IPS-NIHi7 (cell line): Measurements from ENCODE around the gene CD9.
A peak's percentile ranks its signal among the peaks of the same experiment; 100 is the strongest.
"Not testable (repeated sequence)": the region's sequence is repeated elsewhere in the genome, so short reads cannot be mapped to it uniquely, and the experiment has no call there.

Experiments used
- DNase-seq: peaks from one replicate; pipeline ENCODE4 v3.0.0; 2012; ENCODE audit warnings: mixed read lengths; ENCODE audit errors: extremely low spot score

CD9 gene

GRCh38 chr12:6200256-6201212 lies at the start of gene CD9:
Gene CD9 (plus strand): TSS chr12:6200400. CDS start chr12:6200500, 100 bp downstream.
- DNase-seq: peak; percentile 84

- DNase-seq: no peak
These were observed 45.3 kb upstream of the CD9 start for GRCh38 chr12:6154730-6155459.

GRCh38 chr12:6157482-6157881 lies 42.7 kb upstream of the CD9 start:
- DNase-seq: no peak

GRCh38 chr12:6158255-6158654 lies 41.9 kb upstream of the CD9 start:
- DNase-seq: no peak

GRCh38 chr12:6158749-6159148 lies 41.5 kb upstream of the CD9 start:
- DNase-seq: no peak

GRCh38 chr12:6159166-6160011 lies 40.8 kb upstream of the CD9 start:
- DNase-seq: not testable (repeated sequence)

- DNase-seq: not testable (repeated sequence)
These were observed 40.1 kb upstream of the CD9 start for GRCh38 chr12:6160049-6160649.

- no peak for DNase-seq
These were observed 38.9 kb upstream of the CD9 start for GRCh38 chr12:6161124-6161882.

- no peak for DNase-seq
These were observed 36.7 kb upstream of the CD9 start for GRCh38 chr12:6163416-6164060.

- DNase-seq: no peak
These were observed 34.8 kb upstream of the CD9 start for GRCh38 chr12:6165395-6165794.

GRCh38 chr12:6166808-6167207 lies 33.4 kb upstream of the CD9 start:
- DNase-seq: no peak

GRCh38 chr12:6167327-6168280 lies 32.6 kb upstream of the CD9 start:
- no peak for DNase-seq

- DNase-seq: no peak
These were observed 28.7 kb upstream of the CD9 start for GRCh38 chr12:6171409-6172015.

GRCh38 chr12:6172086-6172485 lies 28.1 kb upstream of the CD9 start:
- DNase-seq: no peak

- no peak for DNase-seq
These were observed 27.3 kb upstream of the CD9 start for GRCh38 chr12:6172862-6173261.

GRCh38 chr12:6177642-6178358 lies 22.4 kb upstream of the CD9 start:
- no peak for DNase-seq

GRCh38 chr12:6178981-6179761 lies 21.0 kb upstream of the CD9 start:
- DNase-seq: peak; percentile 56
